GM12878 (cell line): Measurements from ENCODE around the gene FBXL14.

ENCODE experiments used
- CHD2 ChIP-seq: IDR thresholded peaks from 2 replicates; pipeline ENCODE4 v1.6.1; 2011; ENCODE audit warnings: low read depth, low read length, improper control_type of control experiment, borderline replicate concordance
- GABPA ChIP-seq: IDR thresholded peaks from 2 replicates; pipeline ENCODE4 v1.6.1; 2014; ENCODE audit warnings: antibody characterized with exemption, low read depth, mild to moderate bottlenecking, inconsistent platforms
- HDAC2 ChIP-seq: fragments of 200-600 bp; sonication (generic); IDR thresholded peaks from 2 replicates; pipeline ENCODE4 v1.6.1; 2017
- NR2F1 ChIP-seq: fragments of 450-650 bp; conservative IDR thresholded peaks from 2 replicates; pipeline ENCODE4 v1.6.1; 2017; ENCODE audit warnings: mild to moderate bottlenecking
- POLR2A ChIP-seq: IDR thresholded peaks from 2 replicates; pipeline ENCODE4 v1.6.1; 2011; ENCODE audit warnings: low read depth, mild to moderate bottlenecking, low read length
- POLR2AphosphoS5 ChIP-seq: IDR thresholded peaks from 2 replicates; pipeline ENCODE4 v1.6.1; 2011; ENCODE audit warnings: mild to moderate bottlenecking, low read length, inconsistent platforms
- TF ChIP-seq, protein P1 (sequence below), 3 experiments: IDR thresholded peaks in 2 of 3; conservative IDR thresholded peaks in 1 of 3; 2 replicates each; pipeline ENCODE4 v1.5.1; 2011; ENCODE audit warnings: low read depth in 3 of 3, low read length in 3 of 3, mild to moderate bottlenecking in 3 of 3, control low read depth in 2 of 3, moderate library complexity in 2 of 3, inconsistent platforms in 1 of 3, mixed read lengths in 1 of 3; ENCODE audit not compliant: control insufficient read depth in 2 of 3, insufficient read depth in 1 of 3; ENCODE audit errors: extremely low read depth in 1 of 3

DNA sequence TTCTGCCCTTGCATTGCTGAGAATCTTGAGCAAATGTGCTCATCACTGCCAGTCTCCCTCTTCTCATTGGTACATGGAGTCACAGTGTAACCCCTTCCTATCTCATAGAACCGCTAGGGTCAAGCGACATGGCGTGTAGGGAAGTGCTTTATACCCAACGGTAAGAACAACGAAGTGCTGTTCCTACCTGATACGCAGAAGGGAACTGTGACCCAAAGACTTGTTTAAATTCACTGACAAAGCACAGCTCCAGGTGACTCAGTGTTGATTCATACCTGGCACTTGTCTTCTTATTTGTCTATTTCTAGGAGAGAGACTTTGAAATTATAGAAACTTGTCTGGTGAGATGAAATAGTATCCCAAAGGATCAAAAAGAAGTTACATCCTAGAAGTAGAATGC, 53.7 kb downstream of the FBXL14 start:
- TF ChIP-seq, protein P1, sequence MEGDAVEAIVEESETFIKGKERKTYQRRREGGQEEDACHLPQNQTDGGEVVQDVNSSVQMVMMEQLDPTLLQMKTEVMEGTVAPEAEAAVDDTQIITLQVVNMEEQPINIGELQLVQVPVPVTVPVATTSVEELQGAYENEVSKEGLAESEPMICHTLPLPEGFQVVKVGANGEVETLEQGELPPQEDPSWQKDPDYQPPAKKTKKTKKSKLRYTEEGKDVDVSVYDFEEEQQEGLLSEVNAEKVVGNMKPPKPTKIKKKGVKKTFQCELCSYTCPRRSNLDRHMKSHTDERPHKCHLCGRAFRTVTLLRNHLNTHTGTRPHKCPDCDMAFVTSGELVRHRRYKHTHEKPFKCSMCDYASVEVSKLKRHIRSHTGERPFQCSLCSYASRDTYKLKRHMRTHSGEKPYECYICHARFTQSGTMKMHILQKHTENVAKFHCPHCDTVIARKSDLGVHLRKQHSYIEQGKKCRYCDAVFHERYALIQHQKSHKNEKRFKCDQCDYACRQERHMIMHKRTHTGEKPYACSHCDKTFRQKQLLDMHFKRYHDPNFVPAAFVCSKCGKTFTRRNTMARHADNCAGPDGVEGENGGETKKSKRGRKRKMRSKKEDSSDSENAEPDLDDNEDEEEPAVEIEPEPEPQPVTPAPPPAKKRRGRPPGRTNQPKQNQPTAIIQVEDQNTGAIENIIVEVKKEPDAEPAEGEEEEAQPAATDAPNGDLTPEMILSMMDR (IDR thresholded peaks at IDR 0.05 in 2 of 3, conservative IDR thresholded peaks at IDR 0.05 in 1 of 3; ENCODE audit: control insufficient read depth in 2 of 3, extremely low read depth in 1 of 3, insufficient read depth in 1 of 3, low read depth in 3 of 3, low read length in 3 of 3) = no peak
- TF ChIP-seq CHD2 (no peak), HDAC2 (no peak), NR2F1 (no peak), POLR2AphosphoS5 (no peak), POLR2A (no peak), GABPA (no peak)
